HL-60 (cell line): Measurements from ENCODE around the gene TAX1BP1.

Source experiments
- CTCF ChIP-seq: IDR thresholded peaks from one replicate; pipeline ENCODE4 v1.5.1; 2011; ENCODE audit warnings: low read length, control low read depth, inconsistent platforms; ENCODE audit not compliant: insufficient read depth
- POLR2AphosphoS5 ChIP-seq: IDR thresholded peaks from 2 replicates; pipeline ENCODE4 v1.6.1; 2012; ENCODE audit warnings: low read depth

- TF ChIP-seq CTCF = no peak
- no peak for TF ChIP-seq POLR2AphosphoS5
These were observed 59.2 kb downstream of the TAX1BP1 start for GRCh38 chr7:27799212-27799611.
